Smooth muscle cell of the pulmonary artery (primary cell): ENCODE measurements around the gene MAN2A2. TPM values are rescaled to one million over a fixed set of nuclear protein-coding genes. Genes with fewer than 3 reads are reported as not detected.

Experiments
- total RNA-seq: library from RNA; depleted of rRNA; stranded (reverse); fragments of >200 nt; gene quantifications from 2 replicates; pipeline ENCODE4 v1.2.3, GENCODE V29; 2014

The MAN2A2 gene
- total RNA-seq, result 79.4 and 84.2 TPM in 2 replicates

DNA sequence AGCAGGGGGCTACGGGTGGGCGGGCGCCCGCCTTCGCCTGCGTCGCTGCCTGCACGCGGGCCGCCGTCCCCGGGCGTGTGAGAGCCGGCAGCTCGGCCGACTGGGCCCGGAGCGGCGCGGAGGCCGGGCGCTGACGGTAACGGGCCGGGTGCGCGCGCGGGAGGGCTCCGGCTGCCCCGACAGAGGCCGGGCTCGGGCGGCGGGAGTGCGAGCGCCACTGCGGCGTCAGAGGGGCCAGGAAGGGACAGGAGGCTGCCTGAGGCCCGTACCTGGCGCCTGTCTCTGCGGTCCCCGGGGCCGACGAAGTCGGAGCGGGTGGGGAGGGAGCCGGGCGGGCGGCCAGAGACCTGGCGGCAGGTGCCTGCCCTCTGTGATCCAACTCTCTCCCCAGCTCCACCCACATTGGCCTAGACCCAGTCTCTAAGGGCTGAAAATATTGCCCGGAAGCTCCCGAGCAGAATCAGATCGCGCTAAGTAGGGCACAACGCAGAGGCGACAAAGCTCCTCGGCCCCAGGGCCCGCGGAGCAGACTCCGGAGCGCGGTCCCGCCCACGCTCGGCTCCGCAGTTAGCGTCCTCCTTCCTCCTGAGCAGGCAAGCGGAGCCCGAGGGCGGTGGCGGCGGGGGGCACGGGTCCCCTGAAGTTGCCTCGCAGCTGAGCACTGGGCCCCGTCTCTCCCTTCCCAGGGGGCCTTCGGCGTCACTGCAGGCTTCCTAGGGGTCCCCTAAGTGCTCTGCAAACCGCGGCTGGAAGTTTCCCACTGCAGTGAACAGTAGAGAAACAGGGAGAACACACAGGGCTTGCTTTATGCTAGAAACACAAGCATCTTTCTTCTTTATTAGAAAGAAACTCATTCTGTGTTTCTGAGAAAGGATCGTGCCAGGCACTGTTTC, at the start of gene MAN2A2:
Gene MAN2A2 (plus strand): TSS at position 463 of the 893 bp plus-strand sequence. CDS start 906 bp downstream, outside the sequence.

DNA sequence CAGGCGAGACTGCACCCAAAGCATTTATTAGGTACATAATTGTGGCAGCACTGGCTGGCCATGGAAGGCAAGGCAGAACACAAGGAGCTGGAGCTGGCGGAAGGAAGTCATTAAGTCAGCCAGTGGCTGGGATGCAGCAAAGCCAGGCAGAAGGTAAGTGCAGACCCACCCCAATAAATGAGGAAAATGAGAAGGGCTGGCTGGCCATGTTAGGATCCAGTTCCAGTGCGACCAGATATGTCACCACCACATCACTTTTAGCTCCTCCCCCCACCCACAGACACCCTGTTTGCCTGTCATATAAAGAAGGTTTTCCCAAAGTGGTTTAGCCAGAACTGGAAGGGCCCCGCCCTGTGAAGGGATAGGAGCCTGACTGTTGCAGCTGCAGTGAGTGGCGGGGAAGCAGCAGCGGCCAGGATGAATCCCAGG, 34.8 kb upstream of the MAN2A2 start, which contains the start of gene FURIN:
Gene FURIN (plus strand): TSS at position 328 of the 429 bp plus-strand sequence. CDS start 7,153 bp downstream, outside the sequence.

DNA sequence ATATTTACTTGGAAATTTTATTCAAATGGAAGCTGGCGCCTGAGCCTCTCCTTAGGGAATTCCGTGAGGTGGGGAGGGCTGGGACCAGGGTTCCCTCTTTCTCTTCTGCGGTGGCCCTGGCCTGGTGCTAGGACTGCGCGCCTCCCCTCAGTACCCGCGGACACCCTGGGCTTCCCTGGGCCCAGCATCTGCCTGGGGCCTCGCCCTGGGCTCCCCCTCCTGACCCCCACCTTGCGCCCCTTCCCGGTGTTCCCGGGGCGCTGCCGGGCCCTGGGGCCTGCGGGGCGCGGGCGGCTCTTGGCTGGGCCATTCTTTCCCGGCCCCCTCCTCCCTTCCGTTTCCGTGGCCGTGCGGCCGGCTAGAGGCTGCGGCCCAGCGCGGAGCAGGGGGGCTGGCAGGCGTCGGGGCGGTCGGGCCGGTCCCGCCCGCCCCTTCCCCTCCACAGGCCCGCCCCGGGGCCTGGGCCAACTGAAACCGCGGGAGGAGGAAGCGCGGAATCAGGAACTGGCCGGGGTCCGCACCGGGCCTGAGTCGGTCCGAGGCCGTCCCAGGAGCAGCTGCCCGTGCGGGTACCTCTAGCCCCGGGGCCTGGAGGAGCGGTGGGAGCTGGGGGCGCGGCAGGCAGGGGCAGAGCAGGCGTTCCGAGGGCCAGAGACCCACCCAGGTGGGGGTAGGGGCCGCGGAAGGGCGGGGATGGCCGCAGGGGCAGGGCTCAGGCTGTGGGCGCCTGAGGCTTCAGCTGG, 19.0 kb upstream of the MAN2A2 start, which contains the start of gene FES:
Gene FES (plus strand): TSS at position 529 of the 743 bp plus-strand sequence. CDS start 542 bp downstream, outside the sequence.

DNA sequence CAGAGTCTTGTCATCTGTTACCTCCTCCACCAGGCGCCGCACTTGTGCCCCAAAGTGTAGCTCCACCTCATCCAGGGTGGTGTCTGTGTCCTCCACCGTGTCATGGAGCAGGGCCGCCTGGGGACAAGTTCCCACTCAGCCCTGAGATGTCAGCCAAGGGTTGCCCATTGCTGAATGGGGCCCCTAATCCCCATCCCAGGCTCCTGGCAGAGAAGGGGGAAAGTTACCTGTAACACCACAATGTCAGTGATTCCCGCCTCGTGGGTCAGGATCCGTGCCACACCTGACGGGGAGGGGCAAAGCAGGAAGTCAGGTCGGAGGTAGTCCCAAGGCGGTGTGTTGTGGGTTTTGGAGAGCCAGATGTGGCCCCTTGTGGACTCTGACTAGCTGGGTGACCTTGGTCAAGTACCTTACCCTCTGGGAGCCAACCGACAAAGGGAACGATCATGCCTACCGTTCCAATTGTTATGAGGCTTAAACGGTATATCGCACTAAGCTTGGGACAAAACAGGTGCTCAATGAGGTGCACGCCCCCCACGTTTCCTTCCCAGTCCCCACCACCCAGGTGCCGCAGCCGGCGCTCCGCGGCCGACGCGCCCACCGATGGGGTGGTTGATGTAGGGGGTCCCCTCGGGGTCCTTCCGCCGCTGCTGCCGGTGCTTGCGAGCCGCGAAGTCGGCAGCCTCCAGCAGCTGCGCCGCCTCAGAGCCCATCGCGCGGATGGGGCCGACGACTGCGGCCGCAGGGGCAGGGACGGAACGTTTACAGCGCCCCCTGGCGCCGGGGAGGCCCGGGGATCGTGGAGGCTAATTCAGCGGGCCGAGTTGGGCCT, 28.9 kb downstream of the MAN2A2 start, which contains the start of gene HDDC3:
Gene HDDC3 (minus strand): TSS at position 722 of the 832 bp plus-strand sequence. CDS start 9 bp downstream, at position 713.

DNA sequence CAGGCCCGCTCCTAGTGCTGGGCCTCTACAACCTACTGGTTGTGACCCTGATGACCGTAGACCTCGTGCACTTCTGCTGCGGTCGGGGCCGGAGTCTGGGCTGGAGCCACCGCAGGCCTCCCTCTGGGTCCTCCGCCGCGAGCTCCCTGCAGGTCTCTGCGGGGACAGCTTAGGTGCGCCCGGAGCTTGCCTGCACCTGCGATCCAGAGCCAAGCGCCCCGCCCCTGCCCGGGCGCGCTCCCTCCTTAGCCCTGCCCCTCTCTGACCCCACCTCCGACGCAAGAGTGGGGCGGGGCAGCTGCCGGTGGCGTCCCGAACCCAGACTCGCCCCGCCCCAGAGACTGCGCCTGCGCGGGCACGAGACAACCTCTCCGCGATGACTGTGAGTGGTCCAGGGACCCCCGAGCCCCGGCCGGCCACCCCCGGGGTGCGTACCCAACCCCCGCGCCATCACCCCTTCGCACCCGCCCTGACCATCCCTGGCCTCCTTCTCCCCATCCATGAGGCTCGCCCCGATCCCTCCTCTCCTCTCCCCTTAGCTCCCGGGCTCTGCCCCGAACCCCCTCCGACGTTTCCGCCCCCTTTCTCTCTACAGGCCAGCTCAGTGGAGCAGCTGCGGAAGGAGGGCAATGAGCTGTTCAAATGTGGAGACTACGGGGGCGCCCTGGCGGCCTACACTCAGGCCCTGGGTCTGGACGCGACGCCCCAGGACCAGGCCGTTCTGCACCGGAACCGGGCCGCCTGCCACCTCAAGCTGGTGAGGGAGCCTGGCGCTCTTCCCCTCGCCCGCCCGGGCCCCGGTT, 32.0 kb downstream of the MAN2A2 start, which contains the start of gene UNC45A:
Gene UNC45A (plus strand): TSS at position 337 of the 803 bp plus-strand sequence. CDS start 40 bp downstream, at position 377.

DNA sequence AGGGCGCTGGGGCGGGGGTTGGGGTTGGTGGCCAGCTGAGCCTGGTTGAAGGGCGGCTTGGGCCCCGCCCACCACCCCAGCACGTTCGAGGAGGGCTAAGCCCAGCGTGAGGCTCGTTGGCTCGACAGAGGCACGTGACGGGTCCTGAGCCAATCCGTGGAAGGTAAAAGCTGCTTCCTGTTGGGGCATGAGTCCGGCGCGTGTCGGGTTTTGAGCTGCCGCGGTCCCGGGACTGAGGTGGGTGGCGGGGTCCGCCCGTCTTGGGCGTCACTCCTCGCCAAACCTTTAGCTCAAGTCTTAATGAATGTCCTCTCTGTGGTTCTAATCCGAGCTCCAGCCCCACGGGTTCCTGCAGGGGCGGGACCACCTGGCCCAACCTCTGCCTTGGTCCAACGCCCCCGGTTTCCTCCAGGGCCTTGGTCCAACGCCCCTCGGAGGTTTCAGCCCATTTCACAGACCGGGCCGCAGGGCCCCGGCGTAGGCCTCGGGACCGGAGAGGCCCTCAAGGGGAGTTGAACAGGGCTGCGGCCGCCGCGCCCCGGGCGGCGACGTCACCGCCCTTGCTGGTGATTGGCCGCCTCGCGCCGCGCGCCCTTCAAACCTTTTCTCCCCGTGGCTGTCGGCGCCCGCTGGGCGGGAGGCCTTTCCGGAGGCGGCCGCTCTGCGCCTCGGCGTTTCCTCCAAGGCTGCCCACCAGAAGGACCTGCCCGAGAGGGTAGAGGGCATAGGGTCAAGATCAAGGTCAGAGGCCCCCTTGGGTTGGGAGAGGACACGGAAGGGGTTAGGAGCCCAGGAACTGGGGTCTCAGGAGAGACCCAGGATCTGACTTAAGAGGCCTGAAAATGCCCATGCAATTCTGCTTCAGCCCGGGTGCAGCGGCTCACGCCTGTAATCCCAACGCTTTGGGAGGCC, 51.9 kb downstream of the MAN2A2 start, which contains the start of gene RCCD1:
Gene RCCD1 (plus strand): TSS at position 173 of the 912 bp plus-strand sequence. CDS start 1,851 bp downstream, outside the sequence.

Other genes with a start within 250 kb of the MAN2A2 start
- gene BLM, start 186.0 kb upstream of the MAN2A2 start, total RNA-seq, result 0.96 and 1.2 TPM in 2 replicates
- 108 and 120 TPM in 2 replicates for gene FURIN, start 34.7 kb upstream of the MAN2A2 start, total RNA-seq
- 17.4 and 23.2 TPM in 2 replicates for gene FES, start 18.8 kb upstream of the MAN2A2 start, total RNA-seq
- gene HDDC3, start 29.2 kb downstream of the MAN2A2 start, total RNA-seq, result 11.8 and 14.3 TPM in 2 replicates
- 109 and 134 TPM in 2 replicates for gene UNC45A, start 32.0 kb downstream of the MAN2A2 start, total RNA-seq
- 14.8 and 18.0 TPM in 2 replicates for gene RCCD1, start 51.6 kb downstream of the MAN2A2 start, total RNA-seq
- gene PRC1, start 91.2 kb downstream of the MAN2A2 start, total RNA-seq, result 17.8 and 47.7 TPM in 2 replicates
- 13.4 and 18.2 TPM in 2 replicates for gene VPS33B, start 119.3 kb downstream of the MAN2A2 start, total RNA-seq
- under 0.01 TPM in 1 of 2 replicates, not detected in the other for gene SV2B, start 197.0 kb downstream of the MAN2A2 start, total RNA-seq